NCI-H446 (cell line): ENCODE data around the gene SARS2.
"Not testable (repeated sequence)": the region's sequence is repeated elsewhere in the genome, so short reads cannot be mapped to it uniquely, and the experiment has no call there.

ENCODE experiments used
- DNase-seq, 2 experiments: peaks; one replicate each; lab custom pipeline; 2025; lab: John Stamatoyannopoulos, UW

The SARS2 gene

GRCh38 chr19:38892841-38893240 lies 37.7 kb downstream of the SARS2 start:
- no peak for DNase-seq

- DNase-seq, result no peak
These were observed 38.8 kb downstream of the SARS2 start for GRCh38 chr19:38891771-38892170.

GRCh38 chr19:38890686-38891085 lies 39.9 kb downstream of the SARS2 start:
- DNase-seq, result no peak

- DNase-seq, result no peak
These were observed 40.8 kb downstream of the SARS2 start for GRCh38 chr19:38889803-38890202.

GRCh38 chr19:38888876-38889275 lies 41.7 kb downstream of the SARS2 start:
- no peak for DNase-seq

GRCh38 chr19:38884691-38885090 lies 45.9 kb downstream of the SARS2 start:
- DNase-seq, result not testable (repeated sequence)

DNA sequence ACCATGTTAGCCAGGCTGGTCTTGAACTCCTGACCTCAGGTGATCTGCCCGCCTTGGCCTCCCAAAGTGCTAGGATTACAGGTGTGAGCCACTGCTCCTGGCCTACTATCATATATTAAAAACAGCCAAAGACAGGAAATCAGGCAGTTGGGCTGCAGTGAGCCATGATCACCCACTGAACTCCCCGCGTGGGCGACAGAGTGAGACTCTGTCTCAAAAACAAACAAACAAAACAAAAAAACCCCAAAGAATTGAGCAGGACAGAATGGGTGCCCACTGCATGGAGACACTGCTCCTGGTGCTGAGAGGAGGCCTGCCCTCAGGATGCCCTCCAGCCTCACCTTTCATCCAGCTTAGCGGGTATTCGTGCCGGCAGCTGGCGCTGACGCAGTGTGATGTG lies 47.3 kb downstream of the SARS2 start:
- no peak for DNase-seq

GRCh38 chr19:38880882-38881609 lies 49.5 kb downstream of the SARS2 start:
- no peak for DNase-seq

GRCh38 chr19:38880076-38880881 lies 50.3 kb downstream of the SARS2 start:
- DNase-seq, result no peak

GRCh38 chr19:38879400-38879751 lies 51.2 kb downstream of the SARS2 start:
- no peak for DNase-seq

- DNase-seq, result no peak
These were observed 51.8 kb downstream of the SARS2 start for GRCh38 chr19:38878575-38879399.

DNA sequence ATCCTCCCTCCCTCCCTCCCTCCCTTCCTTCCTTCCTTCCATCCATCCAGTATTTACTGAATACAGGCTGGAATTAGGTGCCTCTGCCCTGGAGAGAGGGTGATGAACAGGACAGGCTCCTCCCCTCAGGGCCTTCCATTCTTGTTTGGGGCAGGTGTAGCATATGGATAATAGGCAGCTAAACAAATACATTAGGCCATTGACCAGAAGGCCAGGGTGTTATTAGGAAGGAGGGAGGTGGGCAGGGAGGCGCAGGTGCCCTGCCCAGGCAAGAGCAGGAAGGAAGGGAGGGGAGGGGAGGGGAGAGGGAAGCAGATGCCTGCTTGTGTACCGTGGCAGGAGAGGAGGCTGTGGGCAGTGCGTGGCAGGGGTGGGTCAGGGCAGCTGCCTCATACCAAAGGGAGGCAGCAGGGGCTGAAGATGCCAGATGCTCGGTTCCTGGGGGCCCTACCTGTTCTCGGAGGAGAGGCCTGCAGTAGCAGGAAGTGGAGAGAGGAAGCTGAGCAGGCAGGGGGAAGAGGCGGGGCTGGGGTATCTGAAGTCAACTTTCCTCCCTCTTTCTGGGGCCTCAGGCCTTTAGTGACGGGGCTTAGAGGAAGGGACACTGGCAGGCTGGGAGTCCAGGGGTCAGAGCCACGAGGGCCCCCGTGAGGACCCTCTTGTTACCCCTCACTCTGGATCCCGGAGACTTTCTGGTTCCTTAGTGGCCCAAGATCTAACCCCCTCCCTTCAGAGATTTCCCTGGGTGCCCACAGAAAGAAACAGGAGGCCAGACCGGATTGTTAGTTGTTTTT lies 52.6 kb downstream of the SARS2 start, which contains the start of gene RINL:
Gene RINL (minus strand): TSS at position 495 of the 794 bp plus-strand sequence. CDS start 1,533 bp downstream, outside the sequence.
- DNase-seq, result no peak

GRCh38 chr19:38875656-38876395 lies 54.7 kb downstream of the SARS2 start:
- no peak for DNase-seq

DNA sequence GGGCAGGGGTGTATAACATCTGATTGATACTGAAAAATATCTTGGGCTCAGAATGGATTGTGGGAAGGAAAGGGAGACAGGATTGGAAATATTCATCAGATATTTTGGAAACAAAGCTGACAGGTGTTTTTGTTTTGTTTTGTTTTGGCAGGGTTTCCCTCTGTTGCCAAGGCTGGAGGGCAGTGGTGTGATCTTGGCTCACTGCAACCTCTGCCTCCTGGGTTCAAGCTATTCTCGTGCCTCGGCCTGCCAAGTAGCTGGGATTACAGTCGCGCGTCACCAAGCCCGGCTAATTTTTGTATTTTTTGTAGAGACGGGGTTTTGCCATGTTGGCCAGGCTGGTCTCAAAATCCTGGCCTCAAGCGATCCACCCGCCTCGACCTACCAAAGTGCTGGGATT lies 57.2 kb downstream of the SARS2 start:
- DNase-seq, result not testable (repeated sequence)

GRCh38 chr19:38870612-38871011 lies 60.0 kb downstream of the SARS2 start:
- DNase-seq, result no peak

GRCh38 chr19:38869836-38870607 lies 60.5 kb downstream of the SARS2 start:
- peak; percentile 28 to 82 for DNase-seq

DNA sequence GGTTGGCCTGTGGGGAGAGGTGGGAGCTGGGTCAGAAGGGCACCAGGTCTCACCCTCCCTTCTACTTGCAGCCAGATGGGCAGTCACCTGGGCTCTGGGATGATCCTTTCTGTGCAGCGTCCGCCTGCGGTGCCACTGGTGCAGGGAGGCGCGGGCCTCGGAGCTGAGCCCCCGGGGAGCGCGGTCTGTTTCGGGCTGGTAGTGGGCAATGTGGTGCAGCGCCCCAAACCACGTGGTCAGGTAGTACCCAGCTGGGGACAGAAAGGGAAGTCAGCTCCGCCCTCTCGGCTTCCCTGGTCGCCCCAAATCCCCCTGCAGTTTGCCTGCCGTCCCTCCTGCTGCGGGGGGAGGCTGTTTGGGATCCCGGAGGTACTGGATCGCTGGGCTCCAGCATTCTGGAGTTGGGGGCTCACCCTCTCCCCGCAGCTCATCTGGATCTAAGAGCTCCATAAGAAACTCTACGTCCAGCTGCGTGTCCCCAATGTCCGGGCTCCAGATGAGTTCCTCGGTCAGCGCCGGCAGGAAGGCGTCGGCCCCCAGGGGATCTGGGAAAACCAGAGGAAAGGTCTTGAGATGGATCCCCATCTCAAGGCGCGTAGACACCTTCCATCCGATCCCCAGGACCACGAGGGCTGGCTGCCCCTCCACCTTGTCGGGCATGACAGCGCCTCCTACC lies 61.3 kb downstream of the SARS2 start:
- DNase-seq, result no peak

DNA sequence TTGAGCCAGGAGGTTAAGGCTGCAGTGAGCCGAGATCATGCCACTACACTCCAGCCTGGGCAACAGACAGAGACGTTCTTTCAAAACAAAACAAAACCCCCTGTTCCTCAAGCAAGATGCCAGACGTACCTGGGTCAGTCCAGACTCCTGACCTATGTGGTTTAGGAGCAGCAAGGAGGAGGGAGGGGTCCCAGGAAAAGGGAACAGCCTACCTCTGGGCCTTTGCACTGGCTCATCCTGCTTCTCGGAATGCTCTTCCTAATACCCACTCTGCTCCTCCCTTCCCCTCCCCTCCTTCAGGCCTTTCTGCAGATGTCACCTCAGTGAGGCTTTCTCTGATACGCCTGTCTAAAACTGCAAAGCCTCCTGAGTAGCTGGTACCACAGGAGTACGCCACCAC lies 62.0 kb downstream of the SARS2 start:
- DNase-seq, result no peak

DNA sequence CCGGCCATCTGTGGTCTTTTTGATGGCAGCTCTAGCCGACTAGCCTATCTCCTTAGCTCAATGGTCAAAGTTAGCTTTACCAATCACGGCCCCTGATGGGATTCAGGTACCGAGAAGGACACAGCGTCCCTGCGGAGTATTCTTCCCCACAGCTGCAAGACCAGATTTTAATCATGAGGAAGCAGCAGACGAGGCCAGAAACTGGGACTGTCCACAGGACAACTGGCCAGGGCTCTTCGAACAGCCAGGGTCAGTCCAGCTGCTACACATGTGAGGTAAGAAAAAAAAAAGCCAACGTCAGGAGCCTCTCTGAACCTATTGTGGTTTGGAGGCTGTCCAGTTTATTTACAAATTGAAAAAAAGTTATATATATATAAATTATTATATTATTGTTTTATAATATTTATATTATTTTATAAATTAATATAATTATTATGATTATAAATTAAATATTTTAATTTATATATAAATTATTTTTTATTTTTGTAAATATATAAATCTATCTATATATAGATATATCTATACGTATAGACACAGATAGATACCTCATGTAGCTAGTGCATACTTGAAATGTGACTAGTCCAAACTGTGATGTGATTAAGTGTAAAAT lies 63.3 kb downstream of the SARS2 start:
- DNase-seq, result no peak
